Daoy (cell line): ENCODE data around the gene ELAC2. TPM values are rescaled to one million over a fixed set of nuclear protein-coding genes. Genes with fewer than 3 reads are reported as not detected.

Experiments
- DNase-seq: peaks from one replicate; pipeline ENCODE4 v3.0.0-alpha.2; 2015; ENCODE audit warnings: low read depth
- total RNA-seq: library from RNA; depleted of rRNA; stranded (reverse); fragments of >200 nt; shearing (Covaris generic); gene quantifications from 2 replicates; pipeline ENCODE4 v1.2.3, GENCODE V29; 2014; rRNA removed

Gene ELAC2
- 104 and 125 TPM in 2 replicates for total RNA-seq

GRCh38 chr17:13017655-13018459 lies at the start of gene ELAC2:
Gene ELAC2, minus strand, starts transcription at chr17:13018027. Its CDS starts 80 bp downstream, at chr17:13017947.
- peak; percentile 99 for DNase-seq

- no peak for DNase-seq
Measured at GRCh38 chr17:13065032-13065431, 47.2 kb upstream of the ELAC2 start.

- no peak for DNase-seq
Measured at GRCh38 chr17:13055131-13055530, 37.3 kb upstream of the ELAC2 start.

GRCh38 chr17:13054666-13055065 lies 36.8 kb upstream of the ELAC2 start:
- DNase-seq = no peak

GRCh38 chr17:13051915-13052314 lies 34.1 kb upstream of the ELAC2 start:
- no peak for DNase-seq

- DNase-seq = no peak
Measured at GRCh38 chr17:13047011-13047606, 29.3 kb upstream of the ELAC2 start.

- DNase-seq = peak; percentile 17
Measured at GRCh38 chr17:13046361-13046760, 28.5 kb upstream of the ELAC2 start.

- no peak for DNase-seq
Measured at GRCh38 chr17:13044572-13045065, 26.8 kb upstream of the ELAC2 start.

GRCh38 chr17:13038931-13039665 lies 21.3 kb upstream of the ELAC2 start:
- DNase-seq = no peak

GRCh38 chr17:13036751-13037150 lies 18.9 kb upstream of the ELAC2 start:
- peak; percentile 14 for DNase-seq

- DNase-seq = no peak
Measured at GRCh38 chr17:13035420-13035819, 17.6 kb upstream of the ELAC2 start.

GRCh38 chr17:13031718-13032350 lies 14.0 kb upstream of the ELAC2 start:
- peak; percentile 54 for DNase-seq

GRCh38 chr17:13030459-13031300 lies 12.9 kb upstream of the ELAC2 start:
- peak; percentile 47 for DNase-seq

- DNase-seq = no peak
Measured at GRCh38 chr17:13030056-13030455, 12.2 kb upstream of the ELAC2 start.

- no peak for DNase-seq
Measured at GRCh38 chr17:13029340-13029739, 11.5 kb upstream of the ELAC2 start.

- DNase-seq = peak; percentile 23
Measured at GRCh38 chr17:13027246-13027645, 9.4 kb upstream of the ELAC2 start.

GRCh38 chr17:13025687-13026086 lies 7.9 kb upstream of the ELAC2 start:
- DNase-seq = no peak

GRCh38 chr17:13025258-13025627 lies 7.4 kb upstream of the ELAC2 start:
- DNase-seq = no peak

GRCh38 chr17:13024526-13025257 lies 6.9 kb upstream of the ELAC2 start:
- peak; percentile 76 for DNase-seq

GRCh38 chr17:13024016-13024415 lies 6.2 kb upstream of the ELAC2 start:
- no peak for DNase-seq
